HepG2 (cell line): ENCODE results near the gene GRIK4. TPM values are rescaled to one million over a fixed set of nuclear protein-coding genes. Genes with fewer than 3 reads are reported as not detected.

Source experiments
- ATAC-seq: fragments of 200-7000 bp; cut with Tn5 transposase; 3 replicates; pipeline ENCODE4 v1.9.1; 2020; ENCODE audit warnings: mild to moderate bottlenecking, moderate library complexity
- BruUV-seq: library from RNA; stranded (reverse); fragments of 400-500 nt; replicated peaks from 2 replicates; lab custom pipeline; 2021; lab: Mats Ljungman, UMichigan
- CTCF ChIA-PET: fragments of 300-600 bp; formaldehyde crosslinking; extraction: SDS; loops from one replicate; lab custom pipeline; 2021; ENCODE audit warnings: low total read pairs, inconsistent platforms, low intra/inter-chr PET ratio; lab: Yijun Ruan, JAX
- POLR2A ChIA-PET: fragments of 350-600 bp; sonication (Branson Sonifier 250); formaldehyde crosslinking; loops from one replicate; lab custom pipeline; 2020; ENCODE audit warnings: antibody characterized with exemption, inconsistent platforms; lab: Yijun Ruan, JAX
- DNase-seq: peaks from one replicate; pipeline ENCODE4 v3.0.0-alpha.2; 2015; ENCODE audit warnings: low spot score
- FAIRE-seq: peaks from 3 replicates; lab custom pipeline; 2011; peaks lifted over from hg19 to GRCh38; lab: Jason Lieb, UNC
- H2AFZ ChIP-seq: one replicate; pipeline ENCODE4 v1.6.1; 2011; ENCODE audit warnings: low read length, inconsistent platforms
- H3K27ac ChIP-seq: fragments of 300-600 bp; 3 replicates; pipeline ENCODE4 v1.8.0; 2011; ENCODE audit warnings: mixed run types, mild to moderate bottlenecking, mixed read lengths, low read length, inconsistent platforms; ENCODE audit not compliant: insufficient read depth; ENCODE audit errors: extremely low read length
- H3K27me3 ChIP-seq, 2 experiments: fragments of 200-600 bp in 1 of 2; 2 replicates in 1 of 2; 3 replicates in 1 of 2; pipeline versions ENCODE4 v1.6.0 to v1.8.0; 2011; ENCODE audit warnings: low read length in 2 of 2, mild to moderate bottlenecking in 2 of 2, moderate library complexity in 2 of 2, inconsistent platforms in 1 of 2; ENCODE audit not compliant: insufficient read depth in 2 of 2, control insufficient read depth in 1 of 2
- H3K36me3 ChIP-seq, 2 experiments: fragments of 200-600 bp in 1 of 2; replicated peaks in 1 of 2; 2 replicates in 1 of 2; 3 replicates in 1 of 2; pipeline versions ENCODE4 v1.5.1 to v1.8.0; 2011; ENCODE audit warnings: low read length in 2 of 2, inconsistent platforms in 1 of 2; ENCODE audit not compliant: insufficient read depth in 2 of 2, control insufficient read depth in 1 of 2
- H3K4me1 ChIP-seq: 2 replicates; pipeline ENCODE4 v1.5.1; 2012; ENCODE audit warnings: low read length, inconsistent platforms; ENCODE audit not compliant: insufficient read depth
- H3K4me2 ChIP-seq: 2 replicates; pipeline ENCODE4 v1.6.0; 2011; ENCODE audit warnings: low read depth, low read length, inconsistent platforms
- H3K4me3 ChIP-seq, 3 experiments: fragments of 200-600 bp in 1 of 3; sonication (generic), shearing (Covaris generic) in 1 of 3; replicated peaks in 1 of 3; 2 replicates each; pipeline ENCODE4 v1.5.1; 2011 to 2016; ENCODE audit warnings: low read length in 3 of 3, inconsistent platforms in 2 of 3, low read depth in 2 of 3, mild to moderate bottlenecking in 2 of 3, control low read depth in 1 of 3, mixed read lengths in 1 of 3; ENCODE audit not compliant: insufficient read depth in 1 of 3
- H3K79me2 ChIP-seq: one replicate; pipeline ENCODE4 v1.6.1; 2011; ENCODE audit warnings: low read length, inconsistent platforms; ENCODE audit not compliant: insufficient read depth
- H3K9ac ChIP-seq: 2 replicates; pipeline ENCODE4 v1.6.0; 2011; ENCODE audit warnings: mild to moderate bottlenecking, low read depth, low read length, inconsistent platforms; ENCODE audit not compliant: insufficient read depth
- H3K9me3 ChIP-seq: 2 replicates; pipeline ENCODE4 v1.5.1; 2012; ENCODE audit warnings: mild to moderate bottlenecking, low read length
- H4K20me1 ChIP-seq: 2 replicates; pipeline ENCODE4 v1.6.0; 2011; ENCODE audit warnings: inconsistent platforms, mild to moderate bottlenecking, low read length, moderate library complexity; ENCODE audit not compliant: insufficient read depth
- BRD4 ChIP-seq: sonication (generic); formaldehyde crosslinking; IDR thresholded peaks from 2 replicates; pipeline ENCODE4 v1.4.0; 2020; ENCODE audit warnings: missing genetic modification reagents
- DR1 ChIP-seq: sonication (generic); formaldehyde crosslinking; IDR thresholded peaks from 2 replicates; pipeline ENCODE4 v1.8.0; 2021; ENCODE audit warnings: mild to moderate bottlenecking, missing genetic modification reagents, inconsistent platforms
- EED ChIP-seq: sonication (generic); formaldehyde crosslinking; IDR thresholded peaks from 2 replicates; pipeline ENCODE4 v1.5.0; 2020; ENCODE audit warnings: mild to moderate bottlenecking, missing genetic modification reagents
- KLF6 ChIP-seq: IDR thresholded peaks from 2 replicates; pipeline ENCODE4 v1.8.0; 2016; ENCODE audit warnings: missing biosample characterization, missing genetic modification reagents
- RFXANK ChIP-seq: IDR thresholded peaks from 2 replicates; pipeline ENCODE4 v1.6.1; 2016
- SAP130 ChIP-seq: IDR thresholded peaks from 2 replicates; pipeline ENCODE4 v1.6.1; 2016; ENCODE audit warnings: low read depth
- SMAD1 ChIP-seq: sonication (generic); formaldehyde crosslinking; IDR thresholded peaks from 2 replicates; pipeline ENCODE4 v1.4.0; 2020; ENCODE audit warnings: missing genetic modification reagents, low read depth, mild to moderate bottlenecking, borderline replicate concordance
- THAP7 ChIP-seq: sonication (generic); formaldehyde crosslinking; IDR thresholded peaks from 2 replicates; pipeline ENCODE4 v1.8.1; 2023; ENCODE audit warnings: mild to moderate bottlenecking, missing genetic modification reagents
- ZNF143 ChIP-seq: sonication (generic); formaldehyde crosslinking; IDR thresholded peaks from 2 replicates; pipeline ENCODE4 v1.4.0; 2020; ENCODE audit warnings: missing genetic modification reagents
- ZNF260 ChIP-seq: sonication (generic); formaldehyde crosslinking; IDR thresholded peaks from 2 replicates; pipeline ENCODE4 v1.4.0; 2020; ENCODE audit warnings: missing genetic modification reagents, low read depth, mild to moderate bottlenecking, borderline replicate concordance
- ZNF484 ChIP-seq: sonication (generic); formaldehyde crosslinking; IDR thresholded peaks from 2 replicates; pipeline ENCODE4 v1.5.1; 2020; ENCODE audit warnings: mild to moderate bottlenecking, low read depth, missing genetic modification reagents, borderline replicate concordance
- ZNF589 ChIP-seq: sonication (generic); formaldehyde crosslinking; conservative IDR thresholded peaks from 2 replicates; pipeline ENCODE4 v1.8.0; 2022; ENCODE audit warnings: mild to moderate bottlenecking, moderate library complexity, missing genetic modification reagents
- ZNF614 ChIP-seq: IDR thresholded peaks from 2 replicates; pipeline ENCODE4 v1.6.1; 2018; ENCODE audit warnings: missing biosample characterization, missing genetic modification reagents, inconsistent platforms, borderline replicate concordance
- WGBS: methylation state at CpG from one replicate; pipeline ENCODE4 v1.1.6; 2017; ENCODE audit warnings: low lambda C conversion rate; 5-methylcytosine and 5-hydroxymethylcytosine counted together
- in situ Hi-C: cut with HindIII; loops from 2 replicates; pipeline ENCODE4 v1.10.0; 2017; ENCODE audit warnings: low pct_unique_long_range_greater_than_20kb; ENCODE audit not compliant: extremely low pct_ligation_motif_present
- intact Hi-C: fragments of 100-400 bp; cut with micrococcal nuclease; formaldehyde crosslinking; loops from one replicate; pipeline ENCODE4 v1.10.0; 2022; ENCODE audit not compliant: unreplicated experiment
- polyA plus RNA-seq, 8 experiments: library from polyadenylated mRNA; depleted of rRNA in 3 of 8; stranded (reverse) in 7 of 8; unstranded in 1 of 8; fragments of >200 nt; fragmentation: Illumina TruSeq in 4 of 8; extraction: Trizol in 4 of 8; gene quantifications; 2 replicates each; pipeline versions ENCODE4 v1.2.1 to v1.2.3, GENCODE V29; 2011 to 2016; ENCODE audit warnings: low read depth in 4 of 8, missing spikeins in 1 of 8, mixed read lengths in 1 of 8; ENCODE audit not compliant: insufficient read depth in 1 of 8
- total RNA-seq, 5 experiments: library from RNA; depleted of rRNA; stranded (reverse); fragments of >200 nt; fragmentation: Illumina TruSeq; extraction: Trizol; gene quantifications; 2 replicates each; pipeline ENCODE4 v1.2.3, GENCODE V29; 2016; ENCODE audit warnings: low read depth in 1 of 5
- TF ChIP-seq, protein P1 (sequence below): sonication (generic); formaldehyde crosslinking; IDR thresholded peaks from 2 replicates; pipeline ENCODE4 v1.4.0; 2020; ENCODE audit warnings: missing genetic modification reagents, borderline replicate concordance

The GRIK4 gene
- total and polyA plus RNA-seq, 2 of the 13 experiments (the other 11 are each of a cell fraction or from before 2014, with no cell fraction given) = 0.04 to 0.07 TPM

DNA sequence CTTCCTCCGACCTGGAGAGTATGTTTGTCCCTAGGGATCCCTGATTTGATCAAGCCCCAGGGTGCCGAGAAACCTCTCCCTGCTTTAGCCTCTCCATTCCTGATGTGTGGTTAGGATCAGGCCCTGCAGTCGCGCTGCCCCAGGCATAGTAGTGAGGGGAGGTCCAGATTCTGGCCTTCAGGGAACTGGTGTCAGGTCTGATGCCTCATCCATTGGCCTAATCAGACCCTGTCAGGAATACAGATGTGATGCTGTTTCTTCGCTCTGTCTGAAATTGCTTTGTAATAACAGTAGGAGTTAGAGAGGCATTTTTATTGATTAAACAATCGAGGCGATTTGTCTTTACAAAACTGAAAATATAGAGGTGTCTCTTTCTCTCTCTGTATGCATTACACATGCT lies 75.2 kb downstream of the GRIK4 start:
- Histone ChIP-seq H3K4me1 (no peaks in the 10 kb centered on the region), H3K4me2 (no peak overlapping the region), H3K79me2 (no peaks in the 10 kb centered on the region), H2AFZ (no peak overlapping the region), H4K20me1 (no peaks in the 10 kb centered on the region), H3K27me3 (peaks cover 2 to 19% of the 10 kb centered on the region in 2 experiments; a peak in 4 of 5 replicates), H3K27ac (no peak overlapping the region), H3K9me3 (no peaks in the 10 kb centered on the region), H3K9ac (no peak overlapping the region), H3K36me3 (no peaks in the 10 kb centered on the region), H3K4me3 (no peak overlapping the region)
- intact Hi-C loops = no loop called here
- WGBS = 14% methylated on average over 6 of the region's 7 CpGs
- CTCF ChIA-PET = no interaction called here
- POLR2A ChIA-PET = no interaction called here
- TF ChIP-seq, protein P1, sequence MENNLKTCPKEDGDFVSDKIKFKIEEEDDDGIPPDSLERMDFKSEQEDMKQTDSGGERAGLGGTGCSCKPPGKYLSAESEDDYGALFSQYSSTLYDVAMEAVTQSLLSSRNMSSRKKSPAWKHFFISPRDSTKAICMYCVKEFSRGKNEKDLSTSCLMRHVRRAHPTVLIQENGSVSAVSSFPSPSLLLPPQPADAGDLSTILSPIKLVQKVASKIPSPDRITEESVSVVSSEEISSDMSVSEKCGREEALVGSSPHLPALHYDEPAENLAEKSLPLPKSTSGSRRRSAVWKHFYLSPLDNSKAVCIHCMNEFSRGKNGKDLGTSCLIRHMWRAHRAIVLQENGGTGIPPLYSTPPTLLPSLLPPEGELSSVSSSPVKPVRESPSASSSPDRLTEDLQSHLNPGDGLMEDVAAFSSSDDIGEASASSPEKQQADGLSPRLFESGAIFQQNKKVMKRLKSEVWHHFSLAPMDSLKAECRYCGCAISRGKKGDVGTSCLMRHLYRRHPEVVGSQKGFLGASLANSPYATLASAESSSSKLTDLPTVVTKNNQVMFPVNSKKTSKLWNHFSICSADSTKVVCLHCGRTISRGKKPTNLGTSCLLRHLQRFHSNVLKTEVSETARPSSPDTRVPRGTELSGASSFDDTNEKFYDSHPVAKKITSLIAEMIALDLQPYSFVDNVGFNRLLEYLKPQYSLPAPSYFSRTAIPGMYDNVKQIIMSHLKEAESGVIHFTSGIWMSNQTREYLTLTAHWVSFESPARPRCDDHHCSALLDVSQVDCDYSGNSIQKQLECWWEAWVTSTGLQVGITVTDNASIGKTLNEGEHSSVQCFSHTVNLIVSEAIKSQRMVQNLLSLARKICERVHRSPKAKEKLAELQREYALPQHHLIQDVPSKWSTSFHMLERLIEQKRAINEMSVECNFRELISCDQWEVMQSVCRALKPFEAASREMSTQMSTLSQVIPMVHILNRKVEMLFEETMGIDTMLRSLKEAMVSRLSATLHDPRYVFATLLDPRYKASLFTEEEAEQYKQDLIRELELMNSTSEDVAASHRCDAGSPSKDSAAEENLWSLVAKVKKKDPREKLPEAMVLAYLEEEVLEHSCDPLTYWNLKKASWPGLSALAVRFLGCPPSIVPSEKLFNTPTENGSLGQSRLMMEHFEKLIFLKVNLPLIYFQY = no peak
- TF ChIP-seq EED = no peak
- BruUV-seq = no TSS peak
- FAIRE-seq (no peak), DNase-seq (no peak), ATAC-seq (no peak)
- in situ Hi-C loops = no loop called here

GRCh38 chr11:120587299-120587698 lies 75.8 kb downstream of the GRIK4 start:
- Histone ChIP-seq H3K4me2 (no peak overlapping the region), H3K27me3 (peaks cover 2 to 19% of the 10 kb centered on the region in 2 experiments; a peak in 4 of 5 replicates), H3K79me2 (no peaks in the 10 kb centered on the region), H3K27ac (no peak overlapping the region), H4K20me1 (no peaks in the 10 kb centered on the region), H2AFZ (no peak overlapping the region), H3K9me3 (no peaks in the 10 kb centered on the region), H3K4me3 (no peak overlapping the region), H3K36me3 (no peaks in the 10 kb centered on the region), H3K9ac (no peak overlapping the region), H3K4me1 (no peaks in the 10 kb centered on the region)
- 38% methylated on average over 3 of the region's 4 CpGs for WGBS
- FAIRE-seq = no peak
- ATAC-seq = no peak
- no peak for DNase-seq
- no TSS peak for BruUV-seq
- POLR2A ChIA-PET = no interaction called here
- in situ Hi-C loops (no loop called here), intact Hi-C loops (no loop called here)
- CTCF ChIA-PET = no interaction called here
- TF ChIP-seq THAP7 (CRISPR knock-in tag) (no peak), KLF6 (CRISPR knock-in tag) (no peak), ZNF589 (CRISPR knock-in tag) (no peak), ZNF484 (CRISPR knock-in tag) (no peak), ZNF260 (CRISPR knock-in tag) (no peak), DR1 (CRISPR knock-in tag) (no peak), BRD4 (CRISPR knock-in tag) (no peak), RFXANK (CRISPR knock-in tag) (no peak), ZNF614 (CRISPR knock-in tag) (no peak), SMAD1 (CRISPR knock-in tag) (no peak), ZNF143 (no peak), SAP130 (CRISPR knock-in tag) (no peak)
